Cardiac muscle cell (in vitro differentiated cells and primary cell): ENCODE measurements around the gene PIAS2. TPM values are rescaled to one million over a fixed set of nuclear protein-coding genes. Genes with fewer than 3 reads are reported as not detected.
"Not testable (repeated sequence)": the region's sequence is repeated elsewhere in the genome, so short reads cannot be mapped to it uniquely, and the experiment has no call there.

Source experiments
- DNase-seq, 2 donors: peaks; one replicate each; pipeline versions ENCODE4 v3.0.0 to v3.0.0-alpha.2; 2010 to 2017; ENCODE audit warnings: low read depth in 1 of 2, low spot score in 1 of 2
- H3K27ac ChIP-seq: fragments of 200-600 bp; sonication (generic); 2 replicates; pipeline ENCODE4 v1.5.1; 2016
- H3K27me3 ChIP-seq: fragments of 200-600 bp; sonication (generic); 2 replicates; pipeline ENCODE4 v1.6.0; 2016; ENCODE audit warnings: control low read depth
- H3K36me3 ChIP-seq: fragments of 200-600 bp; sonication (generic); 2 replicates; pipeline ENCODE4 v1.5.1; 2016; ENCODE audit warnings: control low read depth
- H3K4me1 ChIP-seq: fragments of 200-600 bp; sonication (generic); 2 replicates; pipeline ENCODE4 v1.8.1; 2017; ENCODE audit warnings: low read depth, mild to moderate bottlenecking, mixed run types
- H3K4me3 ChIP-seq: fragments of 200-600 bp; sonication (generic); 2 replicates; pipeline ENCODE4 v1.5.1; 2016; ENCODE audit warnings: mild to moderate bottlenecking
- H3K9me3 ChIP-seq: fragments of 200-600 bp; sonication (generic); 2 replicates; pipeline ENCODE4 v1.5.1; 2017; ENCODE audit warnings: low read depth, mild to moderate bottlenecking, control low read depth
- polyA plus RNA-seq: library from polyadenylated mRNA; unstranded; fragments of >200 nt; fragmentation: Nextera tagmentation; extraction: Ambion mirVana; gene quantifications from 2 replicates; pipeline ENCODE4 v1.2.1, GENCODE V29; 2016
- total RNA-seq: library from RNA; depleted of rRNA; stranded (reverse); fragments of >200 nt; gene quantifications from 2 replicates; pipeline ENCODE4 v1.2.3, GENCODE V29; 2016
- TF ChIP-seq, protein P1 (sequence below): IDR thresholded peaks from 2 replicates; pipeline ENCODE4 v1.5.1; 2012; ENCODE audit warnings: low read depth, mild to moderate bottlenecking, low read length

PIAS2 gene
- total and polyA plus RNA-seq, 2 experiments from 2014 or later: 32.3 to 37.8 TPM

DNA sequence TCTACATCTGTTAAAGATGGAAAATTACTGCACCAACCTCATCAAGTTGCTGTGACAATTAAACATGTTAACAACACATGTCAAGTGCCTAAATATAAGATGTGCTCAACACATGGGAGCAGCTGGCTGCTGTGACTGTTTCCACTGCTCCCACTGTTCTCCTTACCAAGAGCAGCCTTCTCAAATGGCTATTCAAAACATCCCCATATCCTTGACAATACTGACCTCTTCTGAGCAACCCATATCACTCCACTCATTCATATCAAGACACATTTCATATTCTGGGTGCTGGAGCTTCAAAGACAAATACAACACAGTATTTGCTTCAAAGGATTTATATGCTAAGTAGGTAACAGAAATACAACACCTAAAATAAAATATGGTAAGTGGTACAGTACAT lies 60.3 kb downstream of the PIAS2 start:
- no peak overlapping the region for H3K27ac ChIP-seq
- H3K4me3 ChIP-seq: no peak overlapping the region
- no peaks in the 10 kb centered on the region for H3K36me3 ChIP-seq
- peak in 1 of 2 donors; percentile 13 for DNase-seq
- no peaks in the 10 kb centered on the region for H3K4me1 ChIP-seq
- TF ChIP-seq, protein P1, sequence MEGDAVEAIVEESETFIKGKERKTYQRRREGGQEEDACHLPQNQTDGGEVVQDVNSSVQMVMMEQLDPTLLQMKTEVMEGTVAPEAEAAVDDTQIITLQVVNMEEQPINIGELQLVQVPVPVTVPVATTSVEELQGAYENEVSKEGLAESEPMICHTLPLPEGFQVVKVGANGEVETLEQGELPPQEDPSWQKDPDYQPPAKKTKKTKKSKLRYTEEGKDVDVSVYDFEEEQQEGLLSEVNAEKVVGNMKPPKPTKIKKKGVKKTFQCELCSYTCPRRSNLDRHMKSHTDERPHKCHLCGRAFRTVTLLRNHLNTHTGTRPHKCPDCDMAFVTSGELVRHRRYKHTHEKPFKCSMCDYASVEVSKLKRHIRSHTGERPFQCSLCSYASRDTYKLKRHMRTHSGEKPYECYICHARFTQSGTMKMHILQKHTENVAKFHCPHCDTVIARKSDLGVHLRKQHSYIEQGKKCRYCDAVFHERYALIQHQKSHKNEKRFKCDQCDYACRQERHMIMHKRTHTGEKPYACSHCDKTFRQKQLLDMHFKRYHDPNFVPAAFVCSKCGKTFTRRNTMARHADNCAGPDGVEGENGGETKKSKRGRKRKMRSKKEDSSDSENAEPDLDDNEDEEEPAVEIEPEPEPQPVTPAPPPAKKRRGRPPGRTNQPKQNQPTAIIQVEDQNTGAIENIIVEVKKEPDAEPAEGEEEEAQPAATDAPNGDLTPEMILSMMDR: no peak
- H3K9me3 ChIP-seq: no peaks in the 10 kb centered on the region
- no peaks in the 10 kb centered on the region for H3K27me3 ChIP-seq

DNA sequence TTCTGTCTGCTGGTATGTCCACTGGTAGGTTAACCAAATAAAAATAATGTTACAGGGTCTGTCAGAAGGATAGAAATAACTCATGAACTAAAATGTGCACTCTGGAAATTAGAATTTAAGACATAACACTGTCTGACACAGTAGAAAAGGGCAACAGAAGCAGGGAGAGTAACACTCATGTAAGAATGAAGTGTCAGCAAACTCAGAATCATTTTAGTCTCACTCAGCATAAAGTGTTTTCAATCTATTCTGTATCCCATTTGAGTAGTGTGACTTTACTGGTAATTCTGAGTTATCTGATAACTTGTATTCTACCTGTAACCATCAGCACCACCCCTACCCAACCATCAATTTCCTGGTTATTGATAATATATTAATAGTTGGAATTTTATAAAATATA lies 68.3 kb downstream of the PIAS2 start:
- no peaks in the 10 kb centered on the region for H3K4me1 ChIP-seq
- DNase-seq: no peak
- H3K9me3 ChIP-seq: no peaks in the 10 kb centered on the region
- H3K36me3 ChIP-seq: no peaks in the 10 kb centered on the region
- no peaks in the 10 kb centered on the region for H3K27me3 ChIP-seq
- no peak overlapping the region for H3K27ac ChIP-seq
- no peak overlapping the region for H3K4me3 ChIP-seq
- TF ChIP-seq, protein P1: no peak

DNA sequence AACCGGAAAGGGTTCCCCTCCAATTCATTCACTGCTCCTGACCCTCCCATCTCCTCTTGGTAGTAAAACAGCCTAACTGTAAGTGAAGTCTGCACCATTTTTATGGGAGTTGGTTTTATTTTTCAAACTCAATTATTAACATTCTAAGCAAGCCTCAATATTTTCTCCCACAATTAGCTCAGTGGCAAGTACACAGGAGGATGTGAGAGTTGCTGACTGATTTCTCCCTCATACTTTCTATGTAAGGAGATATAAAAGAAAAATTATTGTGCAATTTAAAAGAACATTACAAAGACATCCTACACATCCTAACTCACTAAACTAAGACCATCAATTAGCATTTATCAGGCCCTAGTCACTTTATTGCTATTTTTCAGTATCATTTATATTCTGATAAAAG lies 73.9 kb downstream of the PIAS2 start:
- no peak for DNase-seq
- Histone ChIP-seq H3K9me3 (no peaks in the 10 kb centered on the region), H3K27ac (no peak overlapping the region), H3K36me3 (peaks cover 11% of the 10 kb centered on the region), H3K27me3 (no peaks in the 10 kb centered on the region), H3K4me3 (no peak overlapping the region), H3K4me1 (no peaks in the 10 kb centered on the region)
- TF ChIP-seq, protein P1: no peak

DNA sequence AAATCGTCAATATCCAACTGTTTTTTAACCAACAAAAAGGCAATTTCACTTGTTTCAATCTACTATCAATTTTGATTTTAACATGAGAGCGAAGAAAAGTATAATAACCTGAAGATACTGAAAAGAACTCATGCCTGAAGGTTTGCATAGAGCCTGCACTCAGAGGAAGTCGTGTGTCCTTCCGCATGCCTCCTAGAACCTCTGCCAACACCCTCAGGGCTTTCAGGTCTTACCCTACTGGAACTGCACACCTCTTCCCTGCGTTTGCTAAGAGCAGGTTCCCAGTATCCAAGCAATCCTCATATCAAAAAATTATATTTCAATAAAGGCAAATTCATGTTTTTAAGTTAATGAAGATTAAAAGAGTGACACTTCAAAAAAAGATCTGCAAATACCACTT lies 74.7 kb downstream of the PIAS2 start:
- H3K27me3 ChIP-seq: no peaks in the 10 kb centered on the region
- TF ChIP-seq, protein P1: no peak

DNA sequence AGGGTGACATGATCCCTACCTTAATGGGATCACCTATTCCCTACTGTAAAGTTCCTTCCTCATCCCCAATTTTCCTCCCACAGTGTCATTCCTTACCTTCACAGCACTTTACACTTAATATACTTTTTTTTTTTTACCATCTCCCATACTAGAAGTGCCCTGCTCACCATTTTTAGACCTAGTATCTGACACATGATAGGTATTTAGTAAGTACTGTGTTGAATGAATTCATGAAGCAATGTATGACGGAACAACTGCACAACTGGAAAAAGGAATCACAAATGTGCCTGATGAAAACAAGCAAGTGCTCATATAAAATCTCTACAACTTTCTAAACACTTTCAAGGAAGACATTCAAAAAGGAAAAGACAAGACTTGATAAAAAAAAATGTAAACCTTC lies 83.4 kb downstream of the PIAS2 start:
- no peak overlapping the region for H3K4me3 ChIP-seq
- peaks cover 40% of the 10 kb centered on the region for H3K36me3 ChIP-seq
- no peaks in the 10 kb centered on the region for H3K9me3 ChIP-seq
- H3K4me1 ChIP-seq: no peaks in the 10 kb centered on the region
- TF ChIP-seq, protein P1: no peak
- no peak for DNase-seq
- H3K27me3 ChIP-seq: no peaks in the 10 kb centered on the region
- H3K27ac ChIP-seq: no peak overlapping the region

More for the DNA sequence above, 74.7 kb downstream of the PIAS2 start:
- Histone ChIP-seq H3K9me3 (no peaks in the 10 kb centered on the region), H3K27ac (no peak overlapping the region), H3K4me3 (no peak overlapping the region), H3K4me1 (no peaks in the 10 kb centered on the region), H3K36me3 (peaks cover 14% of the 10 kb centered on the region)
- DNase-seq: no peak

DNA sequence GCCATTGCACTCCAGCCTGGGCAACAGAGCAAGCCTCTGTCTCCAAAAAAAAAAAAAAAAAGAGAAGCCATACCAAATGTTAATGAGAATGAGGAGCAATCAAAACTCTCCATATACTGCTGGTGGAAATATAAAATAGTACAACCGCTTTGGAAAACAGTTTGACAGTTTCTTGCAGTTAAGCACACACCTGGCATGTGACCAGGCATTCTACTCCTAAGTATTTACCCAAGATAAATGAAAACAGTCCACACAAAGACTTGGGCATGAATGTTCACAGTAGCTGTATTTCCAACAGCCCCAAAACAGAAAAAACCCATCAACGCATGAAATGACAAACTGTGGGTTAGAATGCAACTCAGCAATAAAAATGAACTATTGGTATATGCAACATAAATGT lies 84.5 kb downstream of the PIAS2 start:
- Histone ChIP-seq H3K27ac (no peak overlapping the region), H3K36me3 (peaks cover 39% of the 10 kb centered on the region), H3K4me3 (no peak overlapping the region), H3K9me3 (no peaks in the 10 kb centered on the region), H3K4me1 (no peaks in the 10 kb centered on the region), H3K27me3 (no peaks in the 10 kb centered on the region)
- TF ChIP-seq, protein P1: no peak
- no peak for DNase-seq

DNA sequence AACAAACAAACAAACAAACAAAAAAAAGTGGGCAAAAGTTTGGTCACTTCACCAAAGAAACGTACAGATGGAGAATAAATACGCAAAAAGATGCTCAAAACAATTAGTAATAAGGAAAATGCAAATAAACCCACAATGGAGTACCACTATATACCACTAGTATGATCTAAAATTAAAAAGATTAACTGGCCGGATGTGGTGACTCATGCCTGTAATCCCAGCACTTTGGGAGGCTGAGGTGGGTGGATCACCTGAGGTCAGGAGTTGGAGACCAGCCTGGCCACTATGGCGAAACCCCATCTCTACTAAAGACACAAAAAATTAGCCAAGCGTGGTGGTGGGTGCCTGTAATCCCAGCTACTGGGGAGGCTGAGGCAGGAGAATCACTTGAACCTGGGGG lies 84.9 kb downstream of the PIAS2 start:
- not testable (repeated sequence) for H3K4me1 ChIP-seq, H3K9me3 ChIP-seq, DNase-seq, H3K27me3 ChIP-seq, H3K27ac ChIP-seq, H3K4me3 ChIP-seq
- H3K36me3 ChIP-seq: peaks cover 40% of the 10 kb centered on the region
